HG02678 (cell line): ENCODE results near the gene PNMA8A.
"Not testable (repeated sequence)": the region's sequence is repeated elsewhere in the genome, so short reads cannot be mapped to it uniquely, and the experiment has no call there.

Source experiments
- ATAC-seq: cut with Tn5 transposase; IDR thresholded peaks from one replicate; pipeline ENCODE4 v1.9.1; 2021; ENCODE audit warnings: mild to moderate bottlenecking, moderate library complexity; ENCODE audit not compliant: unreplicated experiment

The PNMA8A gene, protein sequence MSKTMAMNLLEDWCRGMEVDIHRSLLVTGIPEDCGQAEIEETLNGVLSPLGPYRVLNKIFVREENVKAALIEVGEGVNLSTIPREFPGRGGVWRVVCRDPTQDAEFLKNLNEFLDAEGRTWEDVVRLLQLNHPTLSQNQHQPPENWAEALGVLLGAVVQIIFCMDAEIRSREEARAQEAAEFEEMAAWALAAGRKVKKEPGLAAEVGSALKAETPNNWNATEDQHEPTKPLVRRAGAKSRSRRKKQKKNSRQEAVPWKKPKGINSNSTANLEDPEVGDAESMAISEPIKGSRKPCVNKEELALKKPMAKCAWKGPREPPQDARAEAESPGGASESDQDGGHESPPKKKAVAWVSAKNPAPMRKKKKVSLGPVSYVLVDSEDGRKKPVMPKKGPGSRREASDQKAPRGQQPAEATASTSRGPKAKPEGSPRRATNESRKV

DNA sequence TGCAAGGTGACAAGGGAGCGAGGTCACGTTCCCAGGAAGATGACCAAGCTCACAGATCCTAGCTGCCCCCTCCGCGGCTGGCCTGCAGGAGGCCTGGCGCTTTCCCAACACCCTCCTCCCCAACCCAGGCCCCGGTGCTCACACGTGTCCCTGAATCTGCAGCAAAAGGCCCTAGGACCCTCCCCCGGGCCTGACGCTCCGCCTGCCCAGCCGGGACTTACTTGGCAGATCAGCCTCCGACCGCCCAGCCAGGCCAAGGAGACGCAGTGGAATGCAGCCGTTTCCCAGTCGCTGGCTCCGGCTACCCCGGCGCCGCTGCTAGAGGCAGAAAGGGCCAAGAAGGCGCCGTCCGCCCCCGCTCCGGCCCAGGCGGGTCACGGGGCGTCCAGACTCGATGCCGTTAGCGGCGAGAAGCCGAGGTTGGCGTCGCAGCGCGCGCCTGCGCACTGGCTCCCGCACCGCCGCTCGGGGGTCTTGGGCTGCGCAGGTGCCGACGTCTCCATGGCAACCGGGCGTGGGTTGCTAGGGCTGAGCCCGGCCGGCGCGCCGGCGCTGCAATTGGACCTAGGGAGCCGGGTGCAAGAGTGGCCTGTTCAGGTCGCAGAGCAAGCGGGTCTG is at the start of gene PNMA8A:
TSS of gene PNMA8A (minus strand) at position 448 of the 618 bp plus-strand sequence. CDS start 528 bp downstream, outside the sequence.
- ATAC-seq, result no peak

DNA sequence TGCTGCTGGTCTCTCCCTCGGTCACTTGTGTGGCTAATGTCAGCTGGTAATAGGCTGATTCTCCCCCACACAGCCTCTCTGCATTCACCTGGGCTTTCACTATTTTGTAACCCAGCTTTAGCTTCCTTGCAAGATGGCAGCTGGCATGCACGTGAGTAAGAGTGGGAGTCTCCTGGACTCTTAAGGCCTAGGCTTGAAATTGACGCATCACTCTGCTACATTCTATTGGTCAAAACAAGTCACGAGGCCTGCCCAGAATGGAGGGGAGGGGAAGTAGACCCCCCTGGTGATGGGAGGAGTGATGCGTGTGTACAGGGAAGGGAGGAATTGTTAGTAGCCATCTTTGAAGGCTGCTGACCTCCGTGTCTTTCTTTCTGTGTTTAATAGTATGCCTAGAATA is 49.3 kb upstream of the PNMA8A start:
- ATAC-seq, result no peak

DNA sequence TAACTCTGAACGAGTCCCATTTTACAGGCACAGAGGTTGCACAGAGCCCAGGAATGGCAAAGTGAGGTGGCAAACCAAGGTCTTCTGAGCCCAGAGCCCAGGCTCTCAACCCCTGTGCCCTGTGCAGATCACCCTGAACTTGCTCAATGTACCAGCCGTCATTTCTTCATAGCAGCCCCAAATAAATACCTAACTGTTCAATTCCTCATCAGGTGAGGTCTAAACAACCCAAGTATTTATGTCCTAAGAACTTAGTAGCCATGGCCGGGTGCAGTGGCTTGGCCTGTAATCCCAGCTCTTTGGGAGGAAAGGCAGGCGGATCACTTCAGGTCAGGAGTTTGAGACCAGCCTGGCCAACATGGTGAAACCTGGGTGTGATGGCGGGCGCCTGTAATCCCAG is 46.1 kb upstream of the PNMA8A start:
- no peak for ATAC-seq

DNA sequence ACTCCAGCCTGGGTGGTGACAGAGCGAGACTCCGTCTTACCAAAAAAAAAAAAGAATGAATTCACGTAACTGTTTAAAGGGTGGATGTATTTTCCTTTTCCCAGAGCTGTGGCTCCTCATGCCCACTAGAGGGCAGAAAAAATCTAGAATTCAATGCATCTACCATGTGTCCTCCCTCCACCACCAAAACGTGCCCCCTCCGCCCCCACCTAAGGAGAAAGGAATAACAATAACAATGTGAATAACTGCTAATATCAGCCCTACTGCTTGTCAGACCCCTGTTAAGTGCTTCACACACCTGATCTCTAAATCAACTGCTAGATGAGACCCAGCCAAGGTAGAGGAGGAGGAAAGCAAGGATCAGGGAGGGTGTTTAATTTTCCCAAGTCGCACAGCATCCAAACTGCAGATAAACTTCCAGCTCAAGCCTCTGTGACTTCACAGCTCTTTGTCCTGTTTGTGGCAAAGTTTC is 44.6 kb upstream of the PNMA8A start:
- ATAC-seq, result no peak

DNA sequence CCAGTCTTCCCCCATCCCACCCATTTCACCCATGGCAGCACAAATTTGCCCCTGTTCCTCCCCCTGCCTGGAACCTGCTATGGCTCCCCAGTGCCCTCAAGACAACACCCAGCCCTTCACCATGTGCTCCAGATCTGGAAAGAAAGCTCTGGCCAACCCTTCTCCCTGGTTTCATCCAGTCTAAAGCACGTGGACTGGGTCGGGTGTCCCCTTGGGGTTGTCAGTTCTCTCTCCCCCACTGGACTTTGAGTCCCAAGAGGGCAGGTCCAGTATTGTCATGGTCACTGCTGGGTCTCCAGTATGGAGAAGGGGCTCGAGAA is 43.9 kb upstream of the PNMA8A start:
- ATAC-seq, result no peak

DNA sequence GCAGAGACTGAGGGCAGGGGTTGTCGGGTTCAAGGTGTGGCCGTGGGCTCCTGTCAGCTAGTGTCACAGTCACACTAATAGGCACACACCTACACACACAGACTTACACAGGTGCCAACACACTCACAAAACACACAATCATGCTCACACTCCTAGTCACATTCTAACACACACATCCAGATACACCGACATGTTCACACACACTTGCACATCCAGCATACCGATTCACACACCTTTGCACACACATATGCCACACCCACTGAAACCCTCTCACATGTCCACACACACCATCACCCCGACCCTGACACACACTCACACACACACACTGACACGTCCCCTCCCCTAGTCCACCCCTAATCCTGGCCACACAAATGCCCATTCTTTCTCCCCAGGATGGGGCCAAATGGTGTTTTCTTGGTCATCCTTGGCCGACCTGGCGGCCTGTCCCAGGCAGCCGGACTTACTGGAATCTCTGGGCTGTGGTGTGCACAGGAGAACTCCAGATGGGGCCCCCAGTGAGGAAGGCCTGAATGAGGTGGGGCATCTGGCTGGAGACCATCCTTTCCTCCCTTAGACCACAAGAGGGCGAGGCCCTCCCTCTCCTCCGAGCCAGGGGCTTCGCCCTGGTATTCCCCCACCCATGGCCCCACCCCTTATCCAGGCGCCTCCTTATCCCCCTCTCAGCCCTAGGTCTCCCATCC is 43.4 kb upstream of the PNMA8A start:
- no peak for ATAC-seq

DNA sequence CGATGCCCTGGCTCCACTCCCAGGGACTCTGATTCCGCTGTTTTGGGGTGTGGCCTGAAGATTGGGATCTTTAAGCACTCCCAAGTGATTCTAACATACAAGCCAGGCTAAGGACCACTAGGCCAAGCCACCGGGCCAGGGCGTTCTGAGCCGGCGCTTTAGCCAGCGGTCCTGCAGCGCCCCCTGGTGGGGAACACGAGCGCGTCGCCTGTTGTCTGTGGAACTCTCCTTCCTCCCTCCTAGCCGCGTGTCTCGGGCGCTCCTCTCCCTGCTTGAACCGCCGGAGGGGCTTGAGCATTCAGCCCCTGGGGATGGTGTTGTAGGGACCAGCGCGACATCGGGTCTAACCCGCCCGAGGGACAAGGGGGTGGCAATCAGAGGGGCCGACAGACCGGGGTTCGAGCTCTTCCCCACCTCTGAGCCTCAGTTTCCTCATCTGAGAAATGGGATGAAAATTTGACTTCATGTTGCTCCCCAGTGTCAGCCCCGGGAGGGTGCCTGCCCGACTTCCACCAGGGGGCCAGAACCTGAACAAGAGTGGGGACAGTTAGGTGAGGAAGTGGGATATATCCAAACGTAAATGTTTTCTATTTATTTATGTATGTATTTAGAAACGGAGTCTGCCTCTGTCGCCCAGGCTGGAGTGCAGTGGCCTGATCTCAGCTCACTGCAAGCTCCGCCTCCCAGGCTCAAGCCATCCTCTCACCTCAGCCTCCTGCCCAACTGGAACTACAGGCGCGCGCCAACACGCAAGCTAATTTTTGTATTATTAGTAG is 42.3 kb upstream of the PNMA8A start:
- ATAC-seq, result no peak

DNA sequence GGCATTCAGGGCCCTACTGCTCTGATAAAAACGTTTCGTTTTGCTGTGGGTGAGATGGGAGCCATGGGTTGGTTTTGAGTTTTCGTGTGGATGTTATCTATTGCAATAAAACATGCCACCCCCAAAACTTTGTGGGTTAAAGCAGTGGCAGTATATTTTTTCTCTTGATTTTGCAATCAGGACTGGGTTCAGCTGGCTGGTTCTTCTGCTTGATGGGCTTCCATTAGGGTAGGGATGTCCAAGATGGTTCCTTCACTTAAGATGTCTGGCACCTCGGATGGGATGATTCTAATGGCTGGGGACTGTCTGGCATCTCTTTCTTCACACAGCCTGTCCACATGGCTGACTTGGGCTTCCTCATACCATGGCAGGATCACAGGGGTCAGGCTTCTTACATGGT is 39.9 kb upstream of the PNMA8A start:
- ATAC-seq, result no peak

DNA sequence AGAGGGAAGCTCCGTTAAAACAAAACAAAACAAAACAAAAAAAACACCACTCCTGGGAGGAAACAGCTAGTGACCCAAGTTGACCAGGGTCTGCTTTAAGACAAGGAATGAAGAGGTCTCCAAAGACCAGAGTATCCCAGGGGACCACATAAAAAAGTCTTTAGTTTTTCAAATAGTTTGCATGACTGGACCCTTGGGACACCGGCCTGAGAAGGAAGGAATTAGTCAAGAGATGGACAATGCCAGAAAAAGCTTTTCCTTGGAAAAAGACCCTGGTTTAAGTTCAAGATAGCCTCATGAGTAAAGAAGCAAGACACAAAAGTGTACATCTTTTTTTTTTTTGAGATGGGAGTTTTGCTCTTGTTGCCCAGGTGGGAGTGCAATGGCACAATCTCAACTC is 36.8 kb upstream of the PNMA8A start:
- ATAC-seq, result no peak

DNA sequence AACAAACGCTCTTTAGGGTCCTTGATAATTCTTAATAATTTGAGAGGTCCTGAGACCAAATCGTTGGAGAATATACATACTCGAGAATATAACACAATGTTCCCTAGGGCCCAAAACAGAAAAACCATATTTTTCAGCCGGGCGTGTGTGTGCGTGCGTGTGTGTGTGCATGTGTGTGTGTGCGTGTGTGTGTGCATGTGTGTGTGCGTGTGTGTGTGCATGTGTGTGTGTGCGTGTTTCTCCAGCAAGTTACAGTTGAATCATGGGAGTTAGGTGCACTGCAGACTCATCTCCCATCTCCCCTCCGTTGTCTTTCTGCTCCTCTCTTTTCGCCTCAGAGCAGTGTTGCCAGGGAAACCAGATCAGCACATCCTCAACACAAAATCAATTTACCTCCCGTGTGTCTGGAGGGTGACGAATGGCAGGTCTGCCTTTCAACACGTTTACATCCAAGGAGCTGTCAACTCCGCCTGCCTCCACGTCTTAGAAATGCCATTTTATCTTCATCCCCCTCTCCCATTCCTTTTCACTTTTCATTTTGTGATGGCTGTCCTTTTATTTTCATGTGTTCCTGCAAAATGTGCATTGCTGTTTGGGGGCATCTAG is 32.6 kb upstream of the PNMA8A start:
- ATAC-seq, result no peak

DNA sequence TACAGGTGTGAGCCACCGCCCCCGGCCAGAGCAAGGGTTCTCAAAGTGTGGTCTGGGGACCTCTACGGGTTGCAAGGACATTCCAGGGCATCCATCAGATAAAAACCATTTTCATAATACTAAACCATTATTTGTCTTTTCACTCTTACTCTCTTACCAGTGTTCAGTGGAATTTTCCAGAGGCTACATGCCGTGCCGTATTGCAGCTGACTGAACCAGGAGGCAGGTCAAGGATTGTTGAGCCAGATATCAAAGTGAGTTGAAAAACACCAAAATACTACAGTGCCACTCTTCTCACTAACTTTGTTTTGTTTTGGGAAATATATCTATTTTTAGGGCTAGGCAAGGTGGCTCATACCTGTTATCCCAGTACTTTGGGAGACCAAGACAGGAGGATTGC is 31.5 kb upstream of the PNMA8A start:
- ATAC-seq, result no peak

DNA sequence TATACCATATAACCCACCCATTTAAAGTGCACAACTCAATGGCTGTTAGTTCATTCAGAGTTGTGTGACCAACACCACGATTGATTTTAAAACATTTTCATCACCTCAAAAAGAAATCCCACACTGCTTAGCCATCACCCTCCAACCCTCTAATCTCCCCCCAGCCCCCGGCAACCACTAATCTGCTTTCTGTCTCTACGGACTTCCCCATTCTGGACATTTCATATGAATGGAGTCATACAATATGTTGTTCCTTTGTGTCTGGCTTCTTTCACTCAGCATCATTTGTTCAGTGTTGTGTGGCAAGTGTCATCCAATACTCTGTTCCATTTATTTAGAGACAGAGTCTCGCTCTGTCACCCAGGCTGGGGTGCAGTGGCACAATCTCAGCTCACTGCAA is 28.3 kb upstream of the PNMA8A start:
- ATAC-seq, result no peak

DNA sequence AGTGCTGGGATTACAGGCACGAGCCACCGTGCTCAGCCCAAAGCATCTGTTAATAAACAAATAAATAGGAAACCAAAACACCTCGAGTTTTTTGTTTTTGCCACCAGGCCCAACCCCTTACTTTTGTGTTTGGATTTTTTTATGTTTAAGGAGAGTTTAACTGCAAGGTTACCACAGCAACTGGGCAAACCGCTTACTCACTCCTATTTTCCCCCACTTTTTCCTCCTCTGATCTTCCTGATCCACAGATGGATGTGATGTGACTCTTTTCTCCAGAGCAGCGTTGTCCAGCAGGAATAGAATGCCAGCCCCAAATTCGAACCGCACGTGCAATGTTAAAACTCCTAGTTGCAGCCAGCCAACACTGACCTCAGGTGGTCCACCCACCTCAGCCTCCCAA is 26.4 kb upstream of the PNMA8A start:
- no peak for ATAC-seq

DNA sequence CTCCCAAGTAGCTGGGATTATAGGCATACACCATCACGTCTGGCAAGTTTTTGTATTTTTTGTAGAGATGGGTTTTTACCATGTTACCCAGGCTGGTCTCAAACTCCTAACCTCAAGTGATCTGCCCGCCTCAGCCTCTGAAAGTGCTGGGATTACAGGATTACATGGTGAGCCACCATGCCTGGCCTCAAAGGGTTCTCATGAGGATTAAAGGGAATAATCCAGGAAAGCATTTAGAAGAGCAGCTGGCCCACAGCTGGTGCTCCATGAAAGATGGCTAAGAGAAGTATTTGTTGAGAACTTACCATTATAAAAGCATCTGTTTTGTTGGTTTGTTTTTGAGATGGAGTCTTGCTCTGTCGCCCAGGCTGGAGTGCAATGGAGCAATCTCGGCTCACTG is 25.5 kb upstream of the PNMA8A start:
- ATAC-seq, result not testable (repeated sequence)

DNA sequence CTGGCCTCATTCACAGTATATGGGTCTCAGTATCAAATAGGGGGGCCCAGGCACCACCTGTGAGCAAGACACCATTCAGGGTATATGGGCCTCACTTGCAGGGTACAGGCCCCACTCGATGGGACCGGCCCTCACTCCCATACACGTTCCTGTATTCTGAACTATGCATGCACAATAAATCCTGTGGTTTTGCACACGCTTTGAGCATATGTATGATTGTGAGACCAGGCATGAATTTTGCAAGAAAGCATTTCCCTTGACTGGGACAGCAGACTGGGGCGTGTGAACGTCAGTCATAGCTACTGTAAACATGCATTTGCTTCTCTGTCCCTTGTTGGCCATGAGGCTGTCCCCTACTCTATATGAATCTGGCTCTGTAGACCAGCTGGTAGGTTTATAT is 24.9 kb upstream of the PNMA8A start:
- no peak for ATAC-seq

DNA sequence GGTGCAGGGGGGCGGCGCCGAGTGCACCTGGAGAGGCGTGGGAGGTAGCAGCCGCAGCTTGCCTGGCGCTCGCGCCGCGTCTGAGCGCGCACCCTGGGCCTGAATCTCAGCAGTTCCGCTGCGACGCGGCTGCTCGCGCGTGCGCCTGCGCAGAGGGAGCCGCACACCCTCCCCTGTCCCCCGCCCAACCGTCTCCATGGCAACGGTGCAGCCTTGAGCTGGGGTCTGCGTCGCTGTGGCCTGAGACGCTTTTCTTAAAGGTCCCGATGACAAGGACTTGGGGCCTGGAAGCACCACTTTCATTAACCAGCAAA is 24.4 kb upstream of the PNMA8A start, which contains the start of gene PNMA8B:
TSS of gene PNMA8B (minus strand) at position 82 of the 314 bp plus-strand sequence. CDS start 402 bp downstream, outside the sequence.
- no peak for ATAC-seq

DNA sequence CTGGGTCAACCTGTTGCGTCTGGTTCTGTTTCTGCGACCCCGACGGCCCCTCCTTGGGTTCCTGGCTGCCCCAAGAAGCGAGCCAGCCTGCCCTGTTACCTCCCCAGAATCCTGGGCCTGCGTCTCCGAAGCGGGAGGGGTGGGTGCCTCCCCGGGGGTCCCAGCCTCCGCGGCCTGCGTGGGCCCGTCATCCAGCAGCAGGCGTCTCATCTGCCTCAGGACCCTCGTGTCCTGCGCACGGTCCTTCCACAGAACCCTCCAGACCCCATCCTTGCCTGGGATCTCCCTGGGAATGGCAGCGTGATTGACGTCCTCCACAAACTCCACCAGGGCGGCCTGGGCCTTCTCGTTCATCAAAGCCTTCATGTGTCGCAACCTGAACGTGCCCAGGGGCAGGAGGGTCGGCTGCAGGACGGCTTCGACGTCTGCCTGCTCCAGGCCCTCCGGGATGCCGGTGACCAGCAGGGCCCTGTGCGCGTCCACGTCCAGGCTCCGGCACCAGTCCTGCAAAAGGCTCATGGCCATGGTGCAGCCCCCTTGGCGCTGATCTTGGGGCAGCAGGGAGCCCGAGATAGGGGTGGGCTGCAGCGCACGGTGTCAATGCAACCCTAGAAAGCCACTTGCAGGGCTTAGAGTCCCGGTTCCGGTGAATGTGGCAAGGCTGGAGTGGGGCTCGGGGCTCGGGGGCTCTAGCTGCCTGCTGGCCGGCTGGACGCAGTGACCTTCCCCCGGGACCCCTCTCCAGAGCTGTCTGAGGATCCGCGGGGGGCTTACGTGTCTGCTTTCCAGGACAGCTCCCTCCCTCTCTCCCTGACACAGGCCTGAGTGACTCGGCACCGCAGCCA is 23.8 kb upstream of the PNMA8A start:
- no peak for ATAC-seq

DNA sequence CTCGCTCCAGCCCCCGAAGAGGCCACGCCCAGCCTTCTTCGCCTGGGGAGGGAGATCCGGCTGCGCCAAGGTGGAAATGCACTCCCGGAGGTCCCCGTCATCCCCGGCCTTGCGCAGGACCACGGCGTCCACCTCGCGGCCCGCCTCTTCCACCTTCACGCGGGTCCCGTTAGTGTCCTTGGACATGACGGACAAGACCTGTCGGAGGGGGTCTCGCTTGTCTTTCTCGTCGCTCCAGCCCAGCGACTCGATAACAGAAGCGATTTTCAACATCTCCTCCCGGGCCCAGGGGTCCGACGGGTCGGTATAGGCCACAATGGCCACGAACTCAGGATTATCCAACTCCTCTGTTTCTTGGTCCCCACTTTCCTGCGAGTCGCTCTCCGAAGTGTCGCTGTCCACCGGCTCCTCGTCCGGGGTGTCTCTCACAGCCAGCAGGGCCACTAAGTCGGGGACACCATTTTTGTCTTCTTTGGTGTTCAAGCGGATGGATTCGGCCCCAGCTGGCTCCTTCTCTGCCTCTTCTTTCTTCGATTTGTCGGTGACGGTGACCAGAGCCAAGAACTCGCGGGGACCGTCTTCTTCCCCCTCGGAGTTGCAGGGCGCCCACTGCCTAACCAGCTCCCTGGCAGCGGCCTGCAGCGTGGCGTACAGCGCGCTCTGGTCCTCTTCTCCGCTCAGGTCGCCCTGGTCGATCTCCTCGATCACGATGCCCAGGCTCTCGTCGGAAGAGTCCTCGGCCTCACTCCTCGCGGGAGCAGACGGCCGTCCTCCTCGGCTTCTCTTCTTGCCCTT is 23.0 kb upstream of the PNMA8A start:
- ATAC-seq, result no peak
